NCI-H345 treated with DMSO at 0.1 percent for 48 hours (cell line): ENCODE data around the gene LDB2.

Source experiments
- DNase-seq: peaks from one replicate; lab custom pipeline; 2025; ENCODE audit not compliant: unreplicated experiment; lab: John Stamatoyannopoulos, UW

LDB2 gene

DNA sequence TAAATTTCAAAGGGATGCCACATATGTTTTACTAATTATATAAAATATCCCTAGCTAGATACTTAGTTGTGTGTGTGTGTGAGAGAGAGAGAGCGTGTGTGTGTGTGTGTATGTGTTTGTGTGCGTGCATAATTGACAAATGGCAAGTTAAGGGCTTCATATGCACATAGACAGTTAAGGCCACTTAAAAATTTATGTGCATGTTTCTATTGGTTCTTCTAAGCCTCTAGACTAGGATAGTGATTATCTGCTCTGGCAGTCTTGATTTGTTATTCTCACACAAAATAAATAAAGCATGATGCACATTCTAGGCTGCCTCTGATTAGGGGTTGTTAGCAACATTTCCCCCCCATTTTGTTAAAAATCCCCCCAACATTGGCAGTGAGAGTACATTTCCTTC lies 393.2 kb downstream of the LDB2 start:
- no peak for DNase-seq

DNA sequence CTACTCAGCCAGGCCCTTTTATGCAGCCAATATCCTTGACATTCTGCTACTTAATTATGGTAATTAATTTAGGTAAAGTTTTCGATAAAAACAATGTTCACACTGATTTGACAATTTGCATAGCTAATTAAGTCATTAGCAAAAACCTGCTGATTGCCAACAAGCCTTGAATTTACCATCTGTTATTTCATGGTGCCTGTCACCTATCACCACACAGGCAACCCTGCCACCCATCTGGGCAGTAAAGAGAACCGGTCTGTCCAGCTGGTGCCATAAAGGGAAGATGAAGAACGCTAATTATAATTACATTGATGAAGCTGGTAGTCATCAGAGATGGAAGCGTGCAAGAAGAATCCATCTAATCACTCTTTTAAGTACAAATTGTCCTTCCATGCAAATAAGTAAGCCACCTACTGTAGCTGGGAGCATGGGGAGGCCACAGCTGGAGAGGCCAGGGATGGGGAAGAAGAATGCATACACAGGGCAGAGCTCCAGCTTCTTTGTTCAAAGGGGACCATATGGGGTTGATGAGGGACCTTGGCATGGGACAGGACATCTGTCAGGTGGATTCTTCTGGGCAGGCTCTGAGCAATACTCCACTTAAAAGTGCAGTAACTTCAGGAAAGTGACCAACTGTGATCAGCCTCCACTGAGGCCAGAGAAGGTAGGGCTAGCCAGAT lies 394.9 kb downstream of the LDB2 start:
- DNase-seq: no peak

DNA sequence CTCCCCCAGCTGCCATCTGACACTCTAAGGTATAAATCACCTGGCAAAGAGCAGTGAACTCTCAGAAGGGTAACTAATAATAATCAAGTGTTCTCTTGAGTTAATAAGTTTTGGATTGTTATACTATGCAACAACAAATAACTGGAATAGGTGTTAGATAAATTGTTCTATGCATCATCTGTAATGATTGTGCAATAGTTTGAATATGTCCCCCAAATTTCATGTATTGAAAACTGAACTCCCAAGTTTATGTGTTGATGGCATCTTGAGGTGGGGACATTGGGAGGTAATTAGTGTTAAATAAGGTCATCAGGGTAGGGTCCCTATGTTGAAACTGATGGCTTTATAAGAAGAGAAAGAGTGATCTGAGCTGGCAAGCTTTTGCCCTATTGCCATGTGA lies 399.5 kb downstream of the LDB2 start:
- DNase-seq: no peak

DNA sequence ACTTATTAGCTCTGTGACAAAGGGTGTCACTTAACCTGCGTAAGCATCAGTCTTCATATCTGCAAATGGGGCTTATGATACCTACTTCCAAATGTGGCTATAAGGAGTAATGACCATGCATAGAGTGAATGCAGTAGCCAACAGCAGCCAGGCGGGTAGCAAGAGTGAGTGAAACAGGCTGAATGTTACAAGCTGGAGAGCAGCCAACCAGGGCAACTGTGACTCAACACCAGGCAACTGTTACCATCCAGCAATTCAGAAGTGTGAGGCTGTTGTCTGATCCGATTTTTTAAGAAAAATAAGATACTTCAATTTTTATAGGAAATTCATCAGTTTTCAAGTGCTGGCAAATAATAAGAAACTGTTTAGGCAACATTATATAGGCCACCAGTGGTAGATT lies 401.9 kb downstream of the LDB2 start:
- no peak for DNase-seq

DNA sequence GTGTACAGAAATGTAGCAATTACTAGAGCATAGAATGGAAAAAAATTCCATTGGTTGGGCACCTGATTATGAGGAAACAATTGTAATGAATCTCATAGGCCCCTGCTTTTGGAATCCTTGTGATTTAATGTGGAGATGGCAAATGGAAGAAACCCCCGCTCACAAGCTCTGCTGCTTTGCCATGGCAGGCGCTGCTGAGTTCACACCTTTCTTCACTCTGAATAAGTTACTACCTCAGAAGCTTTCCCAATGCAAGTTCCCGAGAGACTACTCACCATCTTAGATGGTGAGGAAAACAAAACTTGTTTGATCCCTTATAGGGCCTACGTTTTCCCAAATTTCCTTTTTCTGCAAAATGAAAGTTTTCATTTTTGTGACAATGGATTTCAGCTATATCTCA lies 405.6 kb downstream of the LDB2 start:
- no peak for DNase-seq

DNA sequence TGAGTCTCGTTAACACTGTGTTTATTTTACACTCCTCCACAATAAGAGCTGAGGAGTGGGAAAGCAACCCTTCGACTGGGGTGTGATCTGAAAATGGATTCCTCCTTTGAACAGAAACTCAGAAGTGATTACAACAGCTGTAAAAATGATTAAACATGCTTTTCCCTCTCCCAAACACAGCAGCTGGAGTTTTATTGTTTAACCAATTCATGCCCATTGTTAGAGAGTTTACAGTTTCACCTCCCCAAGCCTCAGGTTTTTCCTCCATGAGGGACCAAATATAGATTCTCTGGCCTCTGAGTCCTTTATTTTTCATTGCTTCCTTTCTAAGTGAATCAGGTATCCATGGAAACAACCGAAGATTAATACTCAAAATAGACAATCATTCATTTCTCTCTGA lies 409.2 kb downstream of the LDB2 start:
- DNase-seq: no peak

DNA sequence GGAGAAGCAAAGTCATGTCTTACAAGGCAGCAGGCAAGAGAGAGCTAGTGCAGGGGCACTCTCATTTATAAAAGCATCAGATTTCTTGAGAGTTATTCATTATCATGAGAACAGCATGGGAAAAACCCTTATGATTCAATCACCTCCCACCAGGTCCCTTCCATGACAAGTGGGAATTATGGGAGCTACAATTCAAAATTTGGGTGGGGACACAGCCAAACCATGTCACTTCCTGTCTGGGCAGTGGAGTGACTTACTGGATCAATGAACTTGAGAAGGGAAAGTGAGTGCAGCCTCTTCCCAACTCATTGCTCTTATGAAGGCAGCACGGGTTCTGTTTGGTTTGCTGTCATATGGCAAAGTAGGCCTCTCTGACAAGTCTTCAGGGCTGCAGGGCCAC lies 410.4 kb downstream of the LDB2 start:
- DNase-seq: no peak

DNA sequence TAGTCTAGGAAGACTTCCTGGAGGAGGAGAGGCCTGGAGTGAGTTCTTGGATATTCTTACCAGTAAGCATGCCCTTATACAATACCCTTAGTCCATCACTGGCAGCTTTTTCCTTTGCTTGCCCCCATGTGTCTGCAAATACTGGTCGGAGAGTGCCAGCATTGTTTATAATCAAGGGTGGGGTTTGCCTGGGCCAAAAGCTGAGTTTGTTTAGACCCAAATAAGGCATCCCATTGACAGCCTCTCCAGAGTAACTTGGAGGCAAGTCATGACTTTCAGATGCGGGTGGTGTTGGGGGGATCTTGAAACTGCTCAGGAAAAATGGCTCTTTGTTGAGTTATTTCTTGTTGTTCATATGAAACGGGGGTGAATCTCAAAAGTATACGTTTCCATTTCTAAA lies 413.7 kb downstream of the LDB2 start:
- no peak for DNase-seq

DNA sequence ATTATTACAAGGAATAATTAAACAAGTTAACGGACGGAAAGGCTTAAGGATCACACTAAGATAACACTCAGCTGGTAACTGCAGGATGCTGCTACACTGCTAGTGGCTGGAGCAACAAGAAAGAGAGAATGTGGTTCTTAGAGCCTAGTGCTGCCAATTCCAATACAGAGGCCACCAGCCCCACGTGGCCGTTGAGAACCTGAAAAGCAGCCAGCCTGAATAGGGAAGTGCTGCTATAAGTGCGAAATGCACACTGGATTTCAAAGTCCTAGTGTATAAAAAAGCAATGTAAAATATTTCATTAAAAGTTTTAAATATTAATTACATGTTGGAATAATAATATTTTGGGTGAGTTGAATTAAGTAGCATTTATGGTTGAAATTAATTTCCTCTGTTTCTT lies 414.9 kb downstream of the LDB2 start:
- no peak for DNase-seq

DNA sequence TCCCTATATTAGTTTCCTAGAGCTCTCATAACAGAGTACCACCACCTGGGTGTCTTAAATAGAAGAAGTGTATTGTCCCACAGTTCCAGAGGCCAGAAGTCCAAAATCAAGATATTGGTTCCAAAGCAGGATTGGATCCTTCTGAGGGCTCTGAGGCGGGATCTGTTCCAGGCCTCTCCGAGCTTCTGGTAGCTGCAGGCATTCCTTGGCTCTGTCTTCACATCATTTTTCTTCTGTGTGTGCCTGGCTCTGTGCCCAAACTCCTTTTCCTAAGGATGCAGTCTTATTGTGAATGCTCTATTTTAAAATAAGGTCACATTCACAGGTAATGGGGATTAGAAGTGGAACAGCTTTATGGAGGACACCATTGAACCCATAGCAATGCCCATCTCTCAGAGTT lies 418.4 kb downstream of the LDB2 start:
- no peak for DNase-seq

DNA sequence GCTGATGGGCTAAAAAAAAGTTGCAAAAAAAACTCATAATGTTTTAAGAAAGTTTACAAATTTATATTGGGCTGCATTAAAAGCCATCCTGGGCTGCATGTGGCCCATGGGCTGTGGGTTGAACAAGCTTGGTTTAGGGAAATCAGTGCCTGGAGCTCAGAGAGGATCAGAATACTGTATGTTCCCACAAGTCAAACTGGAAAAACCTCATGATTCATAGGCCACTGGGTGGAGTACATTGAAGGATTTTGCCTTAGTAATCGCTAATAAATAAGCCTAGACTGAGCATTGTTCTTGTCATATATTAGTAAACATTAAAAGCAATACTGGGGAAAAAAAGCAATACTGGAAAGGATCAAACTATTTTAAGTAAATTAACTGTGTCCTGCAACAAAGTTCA lies 425.9 kb downstream of the LDB2 start:
- no peak for DNase-seq

DNA sequence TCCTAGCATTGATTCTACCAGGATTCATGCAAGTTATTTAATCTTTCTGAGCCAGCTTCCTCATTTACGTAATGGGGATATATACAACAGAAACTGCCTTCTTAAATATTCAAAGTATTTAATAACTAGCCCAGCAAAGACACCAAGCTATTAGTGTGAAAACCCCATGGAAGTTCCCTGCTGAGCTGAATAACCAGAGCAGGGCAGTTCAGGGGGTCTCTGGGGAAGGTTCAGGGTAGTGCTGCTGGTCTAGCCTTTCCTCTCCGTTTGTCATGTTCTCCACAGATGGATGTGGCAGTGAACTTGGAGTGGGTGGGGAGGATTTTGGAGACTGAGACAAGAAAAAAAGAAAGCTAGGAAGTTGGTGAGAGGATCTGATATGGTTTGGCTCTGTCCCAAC lies 431.4 kb downstream of the LDB2 start:
- DNase-seq: no peak

DNA sequence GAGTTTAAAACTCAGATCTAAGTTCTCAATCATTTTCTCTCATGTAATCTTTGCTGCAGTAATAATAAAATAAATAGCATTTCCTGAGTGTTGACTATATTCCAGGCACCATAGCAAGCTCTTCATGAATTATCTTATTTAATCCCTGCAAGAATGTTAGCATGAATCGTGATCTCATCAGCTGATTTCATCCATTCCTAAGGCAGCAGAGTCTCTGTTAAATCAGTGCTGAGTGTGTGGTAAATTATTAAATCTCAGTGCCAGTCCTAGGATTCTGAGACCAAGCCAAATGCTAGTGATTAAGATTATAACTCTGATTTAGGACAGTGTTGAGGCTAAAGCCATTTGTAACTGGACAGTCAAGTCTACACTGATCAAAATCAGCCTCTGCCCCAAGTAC lies 431.9 kb downstream of the LDB2 start:
- no peak for DNase-seq

DNA sequence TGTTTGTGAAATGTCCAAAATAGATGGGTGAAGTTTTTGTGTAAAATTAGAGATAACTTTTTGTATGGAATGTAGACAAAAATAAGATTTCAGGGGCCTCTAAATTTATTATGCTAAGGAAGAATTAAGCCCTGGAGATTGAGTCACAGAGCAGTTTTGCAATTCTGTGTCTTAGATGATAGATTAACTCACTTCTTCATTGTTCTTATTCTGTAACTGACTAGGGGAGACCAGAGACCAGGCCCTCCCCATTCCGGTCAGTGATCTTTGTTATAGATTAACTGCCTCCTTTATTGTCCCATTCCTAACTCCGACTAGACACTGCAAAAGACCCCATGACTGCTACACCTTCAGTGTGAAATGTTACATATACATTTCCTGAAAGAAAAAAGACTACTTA lies 433.8 kb downstream of the LDB2 start:
- no peak for DNase-seq

DNA sequence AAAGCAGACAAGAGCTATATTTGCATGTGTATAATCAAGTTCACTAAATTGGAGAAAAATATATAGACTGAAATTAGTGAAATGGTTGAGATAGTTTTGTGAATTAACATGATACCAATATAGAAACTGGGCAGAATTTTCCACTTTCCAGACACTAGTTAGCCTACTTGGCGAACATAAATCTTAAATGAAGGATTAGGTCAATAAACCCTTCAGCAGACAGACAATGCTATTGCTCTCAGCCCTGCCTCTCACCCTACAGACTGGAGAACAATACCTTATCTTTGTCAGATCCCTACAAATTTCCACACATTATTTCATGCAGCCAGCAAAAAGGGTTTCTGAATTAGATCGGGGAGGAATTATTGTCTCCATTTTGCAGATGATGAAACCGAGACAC lies 435.8 kb downstream of the LDB2 start:
- no peak for DNase-seq

DNA sequence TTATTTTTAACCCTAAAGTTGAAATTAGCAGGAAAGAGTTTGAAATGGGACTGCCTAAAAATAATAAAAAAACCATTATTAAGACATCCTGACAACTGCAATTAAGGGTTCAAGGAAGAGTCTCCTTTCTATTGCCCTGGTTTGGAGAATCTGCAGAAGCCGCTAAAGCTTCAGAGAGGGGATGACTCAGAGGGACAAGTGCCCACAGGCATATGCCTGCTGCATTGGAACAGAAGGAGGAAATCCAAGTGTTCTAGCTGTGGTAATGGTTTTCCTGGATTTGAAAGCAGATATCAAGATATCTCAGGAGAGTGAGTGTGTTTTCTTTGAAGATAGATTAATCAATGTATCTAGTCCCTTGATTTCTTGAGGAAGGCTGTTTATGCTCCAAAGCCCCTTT lies 437.1 kb downstream of the LDB2 start:
- no peak for DNase-seq

DNA sequence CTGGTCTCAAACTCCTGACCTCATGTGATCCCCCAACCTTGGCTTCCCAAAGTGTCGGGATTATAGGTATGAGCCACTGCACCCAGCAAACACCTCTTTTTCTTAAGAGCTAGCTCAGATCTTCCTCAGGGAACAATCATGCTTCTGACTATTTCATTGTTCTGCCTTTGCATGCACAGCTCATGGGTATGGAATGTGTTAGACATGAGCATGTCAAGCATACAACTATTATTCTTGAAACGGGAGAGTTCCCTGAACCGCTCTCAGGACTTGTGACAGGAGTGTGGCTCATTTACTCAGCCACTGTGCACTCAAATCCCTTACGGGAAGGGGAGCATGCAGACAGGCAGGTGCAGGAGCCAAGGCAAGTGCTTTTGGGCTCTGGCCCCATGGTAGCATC lies 440.5 kb downstream of the LDB2 start:
- no peak for DNase-seq
